Islet precursor cell (in vitro differentiated cells): ENCODE results near the gene DLX4.

ENCODE experiments used
- DNase-seq: peaks from one replicate; pipeline ENCODE4 v3.0.0-alpha.2; 2018

DLX4 gene

DNA sequence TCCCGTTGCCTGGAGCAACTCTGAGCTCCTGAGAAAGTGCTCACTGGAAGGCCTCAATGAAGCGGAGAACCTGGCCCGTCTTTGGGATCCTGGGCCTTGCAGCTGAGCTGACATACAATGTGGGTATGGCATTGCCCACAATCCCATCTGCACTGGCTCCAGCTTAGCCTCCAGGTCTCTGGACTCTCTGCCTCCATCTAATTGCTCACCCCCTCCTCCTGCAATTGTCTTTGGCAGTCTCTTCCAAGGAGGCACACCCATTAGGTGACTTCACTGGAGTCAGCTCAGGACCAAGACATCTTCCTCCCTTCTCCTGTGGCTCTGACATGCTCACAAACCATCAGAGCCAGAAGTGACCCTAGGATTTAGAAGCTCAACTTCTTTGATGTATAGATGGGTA lies 1.5 kb downstream of the DLX4 start:
- no peak for DNase-seq

DNA sequence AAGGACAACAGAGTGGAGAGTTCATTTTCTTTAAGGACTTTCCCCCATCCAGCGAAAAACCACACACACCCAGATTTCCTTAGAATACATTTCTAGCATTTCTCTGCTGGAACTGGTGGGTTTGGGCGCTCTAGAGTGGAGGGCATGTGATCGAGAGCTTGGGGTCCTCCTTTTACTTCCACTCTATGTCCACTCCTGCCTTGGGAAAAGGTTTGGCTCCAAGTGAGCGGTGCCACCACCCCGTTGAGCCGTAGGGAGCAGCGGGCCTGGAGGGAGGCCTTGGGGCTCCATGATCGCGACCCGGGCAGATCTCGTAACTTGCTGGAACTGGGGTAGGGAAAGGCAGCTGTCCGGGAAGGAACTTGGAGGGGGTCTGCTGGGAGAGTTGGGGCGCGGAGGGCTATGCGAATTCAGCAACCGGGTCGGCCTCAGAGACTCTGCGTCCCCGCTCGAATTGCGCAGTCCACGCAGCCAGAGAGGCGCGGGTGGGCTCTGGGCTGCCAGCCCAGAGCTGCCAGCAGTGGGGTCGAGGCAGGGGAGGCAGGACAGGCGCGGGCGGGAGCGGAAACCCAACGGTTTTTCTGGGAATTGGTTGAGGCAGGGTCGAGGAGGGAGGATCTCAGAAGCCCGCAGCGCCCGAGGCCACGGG lies 2.3 kb downstream of the DLX4 start:
- no peak for DNase-seq

DNA sequence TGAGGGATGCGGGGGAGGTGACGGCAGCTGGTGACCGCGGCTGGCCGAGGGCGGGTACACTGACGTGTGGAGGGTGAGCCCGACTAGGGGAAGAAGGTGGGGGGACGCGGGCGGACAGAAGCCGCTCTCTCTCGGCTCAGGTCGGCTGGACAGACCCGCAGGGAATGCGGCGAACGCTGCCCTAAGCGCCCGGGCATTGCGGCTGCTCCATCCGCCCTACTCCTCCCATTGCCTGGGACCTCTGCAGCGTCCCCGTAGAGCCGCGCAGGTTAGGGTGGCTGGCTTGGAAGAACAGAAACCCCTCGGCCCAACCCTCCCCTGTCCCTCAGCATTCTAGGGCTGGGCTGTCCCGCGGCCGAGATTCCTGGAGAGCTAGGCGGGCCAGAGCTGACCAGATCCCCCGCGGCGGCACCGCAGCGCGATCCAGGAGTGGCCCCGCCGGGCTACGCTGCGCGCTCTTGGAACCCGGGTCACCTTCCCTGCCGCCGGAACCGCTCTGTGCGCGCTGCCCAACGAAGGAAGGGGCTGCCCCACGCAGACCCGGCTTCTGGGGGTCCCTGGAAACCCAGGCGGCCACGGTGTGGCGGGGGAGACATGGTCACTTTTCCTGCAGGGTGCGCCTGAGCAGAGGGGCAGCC lies 3.0 kb downstream of the DLX4 start:
- peak; percentile 80 for DNase-seq

DNA sequence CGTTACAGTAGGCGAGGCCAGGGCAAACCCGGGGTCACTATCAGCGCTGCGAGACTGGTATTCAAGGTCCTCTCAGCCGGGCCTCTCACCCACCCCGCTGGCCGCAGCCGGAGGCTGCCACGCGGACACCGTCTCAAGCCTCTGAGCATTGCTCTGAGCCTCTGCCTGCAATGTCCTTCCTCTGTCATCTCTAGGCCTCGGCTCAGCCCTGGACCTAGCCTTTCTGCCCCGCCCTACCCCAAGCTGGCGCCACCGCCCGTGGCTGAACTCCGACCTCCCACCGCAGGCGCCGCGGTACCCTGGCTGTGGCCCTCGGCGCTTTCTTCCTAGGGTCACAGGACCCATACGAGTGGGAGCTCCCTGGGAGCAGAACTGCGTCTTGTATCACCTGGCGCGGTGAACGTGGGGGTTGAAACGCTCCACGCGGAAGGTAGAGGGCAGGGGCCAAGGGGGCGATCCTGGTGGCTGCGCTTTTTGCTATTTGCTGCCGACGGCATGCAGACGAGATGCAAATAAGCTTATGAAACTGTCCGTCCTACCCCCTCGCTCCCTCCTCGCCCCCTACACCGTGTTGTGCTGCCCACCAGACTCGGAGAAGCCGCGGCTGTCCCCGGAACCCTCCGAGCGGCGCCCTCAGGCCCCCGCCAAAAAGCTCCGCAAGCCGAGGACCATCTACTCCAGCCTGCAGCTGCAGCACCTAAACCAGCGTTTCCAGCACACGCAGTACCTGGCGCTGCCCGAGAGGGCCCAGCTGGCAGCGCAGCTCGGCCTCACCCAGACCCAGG lies 3.7 kb downstream of the DLX4 start:
- peak; percentile 82 for DNase-seq

DNA sequence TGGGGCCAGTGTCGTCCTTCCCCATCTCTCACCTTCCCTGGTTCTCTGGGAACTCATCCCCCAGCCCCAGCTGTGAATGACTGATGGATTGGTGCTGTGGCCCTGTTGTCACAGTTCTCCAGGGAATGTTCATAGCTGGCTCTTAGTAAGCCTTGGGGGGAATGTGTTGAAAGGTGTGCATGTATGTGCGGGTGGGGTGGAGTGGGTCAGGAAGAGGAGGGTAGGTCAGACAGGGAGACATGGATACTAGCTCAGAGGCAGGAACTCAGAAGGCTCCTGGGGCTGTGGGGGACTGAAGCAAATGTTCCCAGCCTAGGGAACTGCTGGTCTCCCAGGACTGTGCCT lies 4.3 kb downstream of the DLX4 start:
- no peak for DNase-seq

DNA sequence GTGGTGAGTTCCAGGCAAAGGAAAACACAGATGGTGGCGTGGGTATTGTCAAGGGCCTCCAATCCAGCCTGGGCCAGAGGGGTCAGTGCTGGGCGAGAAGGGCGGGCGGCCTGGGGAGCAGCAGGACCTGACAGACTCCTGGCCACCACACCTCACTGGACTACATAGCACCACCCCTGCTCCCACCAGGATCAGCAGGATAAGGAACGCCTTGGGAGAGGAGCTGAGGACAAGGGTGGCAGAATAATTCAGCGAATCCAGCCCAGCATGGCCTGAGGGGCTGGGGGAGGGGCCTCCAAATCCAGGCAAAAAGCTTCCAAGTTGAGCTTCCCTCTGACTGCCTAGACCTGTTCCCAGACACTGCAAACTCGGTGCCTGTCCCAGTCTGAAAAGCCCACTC lies 6.5 kb downstream of the DLX4 start:
- DNase-seq = peak; percentile 92

DNA sequence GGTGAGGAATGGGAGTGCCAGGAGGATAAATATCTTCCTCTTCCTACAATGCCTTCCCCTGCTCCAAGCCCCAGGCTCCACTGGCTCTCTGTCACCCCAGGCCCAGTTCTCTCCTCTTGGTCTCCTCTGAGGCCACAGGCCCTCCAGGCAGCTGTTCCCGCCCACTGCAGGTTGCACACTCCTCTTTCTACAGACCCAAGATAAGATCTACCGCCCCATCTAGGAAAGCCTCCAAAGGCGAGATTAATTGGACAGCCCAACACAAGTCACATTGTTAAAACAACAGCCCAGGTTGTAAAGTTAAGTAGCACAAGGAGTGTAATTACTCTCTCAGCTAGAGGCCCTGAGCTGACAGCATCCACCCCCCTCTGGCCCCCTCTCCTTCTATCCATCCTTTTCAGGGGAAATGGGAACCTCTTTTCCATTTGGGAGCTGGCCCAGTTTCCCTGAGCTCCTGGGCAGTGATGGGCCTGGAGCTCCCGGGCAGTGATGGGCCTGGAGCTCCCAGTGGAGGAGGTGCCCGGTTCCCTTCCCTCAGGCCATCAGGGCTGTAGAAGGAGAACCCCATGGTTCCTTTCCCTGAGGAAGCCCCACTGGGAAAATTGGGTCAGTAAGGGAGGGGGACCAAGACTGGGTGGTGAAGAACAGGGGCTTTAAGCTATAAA lies 7.3 kb downstream of the DLX4 start:
- DNase-seq = peak; percentile 94

DNA sequence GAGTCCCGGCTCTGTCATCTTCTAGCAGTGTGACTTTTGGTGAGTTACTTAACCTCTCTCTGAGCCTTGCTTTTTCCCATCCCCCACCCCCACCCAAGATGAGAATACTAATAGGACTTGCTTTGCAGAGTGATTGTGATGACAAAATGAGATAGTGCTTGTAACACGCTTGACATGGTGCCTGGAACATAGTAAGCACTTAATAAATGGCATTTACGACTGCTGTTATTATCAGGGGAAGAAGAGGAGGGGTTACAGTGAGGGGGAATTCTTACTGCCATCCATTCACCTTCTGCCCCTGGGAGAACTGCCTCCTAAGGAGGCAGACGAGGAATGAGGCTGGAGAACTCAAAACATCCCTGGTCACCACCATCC lies 7.8 kb downstream of the DLX4 start:
- DNase-seq = no peak

DNA sequence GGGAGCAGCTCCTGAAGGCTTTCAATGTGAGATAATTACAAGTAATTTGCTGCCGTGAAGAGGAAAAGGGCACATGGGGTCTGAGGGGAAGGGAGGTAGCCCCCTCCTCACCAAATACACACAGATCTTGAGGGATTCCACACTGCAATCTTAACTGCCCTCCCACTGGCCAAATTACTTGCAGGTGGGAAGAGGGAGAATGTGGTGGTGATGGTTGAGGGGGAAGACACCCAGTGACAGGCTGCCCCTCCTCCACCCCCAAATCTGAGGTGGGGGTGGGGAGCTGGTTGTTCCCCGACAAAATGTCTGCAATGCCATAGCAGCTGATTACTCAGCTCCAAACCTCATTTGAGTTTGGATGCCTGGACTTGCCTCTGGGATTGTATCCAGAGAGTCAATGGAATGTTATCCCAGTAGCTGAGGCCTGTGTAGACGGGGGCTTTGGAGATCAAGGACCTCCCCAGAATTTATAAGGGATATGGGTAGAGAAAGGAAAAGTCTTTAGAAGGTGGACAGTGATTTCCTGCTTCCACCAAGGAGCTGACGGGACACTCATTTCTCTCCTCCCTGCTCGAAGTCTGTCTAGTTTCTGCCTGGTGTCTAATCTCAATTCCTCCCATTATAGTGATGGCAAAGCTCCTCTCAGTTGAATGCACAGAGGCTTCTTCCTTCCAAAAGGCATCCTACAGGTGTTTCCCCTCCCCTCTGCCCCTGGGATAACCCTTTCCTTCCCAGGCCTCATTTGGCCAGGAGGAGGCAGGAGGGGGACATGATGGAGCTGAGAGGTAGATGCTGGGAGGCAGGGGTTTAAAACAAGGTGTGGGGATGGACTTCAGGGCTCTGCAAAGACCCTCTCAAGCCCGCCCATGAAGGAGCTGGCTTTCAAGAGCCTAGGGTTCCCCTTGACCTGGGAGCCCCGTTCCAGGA lies 8.7 kb downstream of the DLX4 start:
- no peak for DNase-seq

DNA sequence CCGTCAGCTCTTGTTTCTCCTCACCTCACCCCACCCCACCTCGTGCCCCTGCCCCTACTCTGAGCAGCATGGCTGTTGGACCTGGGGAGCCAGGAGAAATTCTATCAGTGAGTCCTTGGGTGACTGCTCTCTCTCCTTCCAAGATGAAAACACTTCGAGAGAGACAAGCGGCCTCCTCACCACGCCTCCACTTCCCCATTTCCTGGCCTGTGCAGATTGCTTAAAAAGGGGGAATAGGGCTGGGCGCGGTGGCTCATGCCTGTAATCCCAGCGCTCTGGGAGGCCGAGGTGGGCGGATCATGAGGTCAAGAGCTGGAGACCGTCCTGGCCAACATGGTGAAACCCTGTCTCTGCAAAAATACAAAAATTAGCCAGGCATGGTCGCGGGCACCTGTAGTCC lies 9.5 kb downstream of the DLX4 start:
- DNase-seq = no peak

DNA sequence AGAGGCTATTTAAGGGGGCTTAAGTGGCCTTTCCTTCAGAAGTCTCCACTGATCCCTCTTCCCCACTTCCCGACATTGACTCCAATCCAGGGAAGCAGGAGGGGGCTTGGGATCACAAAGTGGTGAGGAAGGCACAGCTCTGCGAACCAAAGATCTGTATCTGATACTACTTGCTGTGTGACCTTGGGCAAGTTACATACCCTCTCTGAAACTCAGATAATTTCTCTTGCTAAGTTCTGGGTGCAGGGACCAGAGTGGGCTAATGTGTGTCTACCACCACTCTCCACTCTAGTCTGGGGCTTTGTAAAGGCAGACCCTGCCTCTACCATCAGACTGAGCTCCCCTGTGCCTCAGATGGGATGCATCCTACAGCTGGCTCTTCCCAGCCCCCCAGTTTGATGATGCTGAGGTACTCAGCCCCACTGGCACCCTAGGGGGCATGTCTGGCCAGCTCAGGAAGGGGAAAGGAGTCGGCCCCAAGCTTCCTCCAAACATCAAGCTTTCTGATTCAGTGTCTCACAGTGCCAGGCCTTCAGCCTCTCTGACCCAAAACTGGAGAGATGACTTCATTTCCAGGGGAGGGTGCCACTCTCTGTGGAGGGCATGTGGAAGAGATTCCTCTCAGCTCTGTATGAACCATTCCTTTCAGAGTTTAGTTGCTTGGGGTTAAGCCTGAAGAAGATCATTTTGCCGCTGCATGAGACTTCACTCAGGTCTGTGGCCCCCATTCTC lies 10.9 kb downstream of the DLX4 start:
- no peak for DNase-seq

DNA sequence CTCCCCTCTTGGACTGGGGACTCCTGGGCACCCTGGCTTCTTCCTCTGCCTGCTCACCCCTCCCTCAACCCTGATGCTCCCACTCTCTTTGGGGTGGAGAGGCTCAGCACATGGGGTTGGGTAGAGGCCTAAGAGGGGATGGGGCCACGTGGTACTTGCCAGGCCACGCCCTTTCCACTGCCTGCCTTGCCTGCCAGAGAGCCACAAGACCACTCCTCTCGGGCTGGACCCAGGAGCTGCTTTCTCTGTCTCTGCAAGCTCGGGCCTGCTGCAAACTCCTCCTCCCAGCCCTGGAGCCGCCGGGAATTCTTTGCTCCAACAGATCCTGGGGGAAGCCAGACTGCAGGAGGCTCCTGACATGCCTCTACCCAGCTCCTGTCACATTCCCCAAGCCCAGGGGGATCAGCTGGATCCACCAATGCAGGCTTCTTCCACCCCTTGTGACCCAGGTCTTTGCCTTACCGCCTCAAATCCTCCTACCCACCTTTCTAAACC lies 11.8 kb downstream of the DLX4 start:
- DNase-seq = peak; percentile 98

DNA sequence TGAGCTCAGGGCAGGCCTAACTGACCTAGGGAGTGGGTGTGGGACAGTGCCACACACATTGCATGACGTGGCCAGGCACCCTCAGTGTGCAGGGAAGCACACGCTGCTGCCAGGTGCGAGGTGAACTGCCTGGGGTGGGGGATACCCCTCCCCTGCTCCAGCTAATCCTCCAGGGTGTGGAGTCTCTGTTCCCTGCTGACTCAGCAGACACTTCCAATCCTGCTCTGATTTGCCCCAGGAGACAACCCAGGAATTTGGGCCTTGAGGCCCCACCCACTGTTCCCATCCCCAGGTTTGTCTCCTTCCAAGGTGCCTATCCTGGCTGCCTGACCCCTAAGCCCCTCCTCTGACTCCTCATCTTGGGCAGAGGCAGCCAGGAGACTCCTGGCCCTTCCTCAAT lies 15.3 kb downstream of the DLX4 start:
- DNase-seq = peak; percentile 65

DNA sequence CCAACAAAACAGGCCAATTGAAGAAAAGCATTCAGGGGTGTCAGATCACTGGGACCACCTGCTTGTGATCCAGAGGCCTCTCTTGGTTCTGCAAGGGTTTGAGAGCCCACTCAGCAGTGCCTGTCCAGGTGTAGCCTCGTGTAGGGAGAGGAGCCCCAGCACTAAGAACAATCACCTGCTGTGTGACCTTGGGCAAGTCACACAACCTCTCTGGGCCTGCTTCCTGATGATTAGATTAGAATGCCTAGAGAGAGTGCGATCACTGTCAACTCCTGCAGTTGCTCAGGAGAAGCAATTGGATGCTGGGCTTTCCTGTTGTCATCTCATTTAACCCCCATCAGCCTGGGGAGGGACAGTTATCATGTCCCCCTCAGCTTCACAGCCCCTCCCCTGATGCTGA lies 15.8 kb downstream of the DLX4 start:
- no peak for DNase-seq

DNA sequence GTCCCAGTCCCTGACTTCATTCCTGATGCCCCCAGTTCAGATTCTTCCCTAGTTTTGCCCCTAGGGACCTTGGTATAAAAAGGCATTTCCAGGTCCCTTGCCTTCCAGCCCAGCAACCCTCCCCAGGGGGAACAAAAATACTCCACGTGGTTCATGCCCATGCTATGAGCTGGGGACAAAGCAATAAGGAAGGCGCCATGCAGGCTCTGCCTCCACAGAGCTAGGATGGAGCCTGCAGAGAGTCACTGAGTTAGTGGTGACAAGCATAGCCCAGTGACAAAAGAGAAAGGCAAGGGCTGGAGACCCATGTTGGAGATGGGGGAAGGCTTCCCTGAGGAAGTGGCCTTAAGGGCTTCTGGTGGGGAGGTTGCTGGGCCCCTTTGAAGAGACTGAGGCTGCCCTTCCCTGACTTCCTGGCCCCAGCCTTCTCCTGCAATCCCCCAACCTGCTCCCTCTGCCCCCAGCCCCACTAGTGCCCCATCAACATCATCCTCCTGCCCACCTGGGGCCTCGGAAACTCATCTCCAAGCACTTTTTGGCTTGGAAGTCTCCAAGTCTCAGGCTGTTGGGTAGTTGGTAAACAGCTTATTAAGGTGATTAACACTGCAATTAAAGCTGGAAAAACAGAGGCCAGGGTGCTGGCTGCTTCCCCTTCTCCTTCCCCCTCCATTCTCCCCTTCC lies 16.5 kb downstream of the DLX4 start:
- DNase-seq = peak; percentile 48

DNA sequence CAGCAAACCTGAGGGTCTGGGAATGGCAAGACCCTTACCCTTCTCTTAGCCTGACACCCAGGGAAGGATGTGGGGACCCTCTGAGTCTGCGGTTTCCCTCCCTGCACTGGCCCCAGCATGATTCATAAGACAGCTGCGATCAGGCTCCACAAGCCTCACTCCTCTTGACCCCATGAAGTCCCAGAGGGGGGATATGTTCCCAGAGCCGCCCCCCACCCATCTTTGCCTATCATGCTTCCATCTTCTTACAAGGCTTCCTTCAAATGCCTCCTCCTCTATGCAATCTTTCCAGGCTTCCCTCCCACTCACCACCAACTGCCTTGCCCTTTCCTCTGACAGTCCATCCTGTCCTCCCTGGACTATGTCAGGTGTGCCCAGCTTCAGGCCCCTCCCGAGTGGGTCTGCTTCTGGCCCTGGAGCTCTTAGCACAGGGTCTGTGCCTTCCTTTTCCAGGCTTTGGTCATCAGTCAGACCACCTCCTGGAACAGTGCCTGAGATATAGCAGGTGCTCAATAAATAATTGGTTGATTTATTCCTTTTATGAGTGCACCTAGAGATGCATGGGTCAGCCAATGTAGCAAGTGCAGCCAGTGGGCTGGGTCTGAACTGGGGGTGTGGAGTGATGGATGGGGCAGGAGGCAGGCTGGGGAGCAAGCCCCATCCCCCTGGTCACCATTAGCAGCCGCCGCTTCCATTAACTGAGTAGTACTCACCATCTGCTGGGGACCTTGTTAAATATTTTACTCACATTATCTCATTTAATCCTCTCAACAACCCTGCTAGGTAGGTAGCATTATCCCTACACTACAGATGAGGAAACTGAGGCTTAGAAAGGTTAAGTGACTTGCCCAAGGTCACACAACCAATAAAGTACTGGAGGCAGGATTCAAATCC lies 17.7 kb downstream of the DLX4 start:
- DNase-seq = peak; percentile 56

DNA sequence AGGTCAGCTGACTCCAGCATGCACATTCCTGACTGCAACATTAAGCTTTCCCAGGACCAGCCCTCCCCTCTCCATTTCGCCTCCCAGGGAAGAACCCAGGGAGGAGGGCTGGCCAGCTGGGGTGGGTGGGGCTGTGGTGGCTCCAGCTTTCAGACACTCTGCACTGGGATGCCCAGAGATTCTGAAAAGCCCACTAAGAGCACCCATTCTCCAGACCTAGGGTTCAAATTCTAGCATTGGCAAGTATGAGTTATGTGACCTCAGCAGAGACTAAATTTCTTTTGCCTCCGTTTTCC lies 18.2 kb downstream of the DLX4 start:
- DNase-seq = peak; percentile 62

DNA sequence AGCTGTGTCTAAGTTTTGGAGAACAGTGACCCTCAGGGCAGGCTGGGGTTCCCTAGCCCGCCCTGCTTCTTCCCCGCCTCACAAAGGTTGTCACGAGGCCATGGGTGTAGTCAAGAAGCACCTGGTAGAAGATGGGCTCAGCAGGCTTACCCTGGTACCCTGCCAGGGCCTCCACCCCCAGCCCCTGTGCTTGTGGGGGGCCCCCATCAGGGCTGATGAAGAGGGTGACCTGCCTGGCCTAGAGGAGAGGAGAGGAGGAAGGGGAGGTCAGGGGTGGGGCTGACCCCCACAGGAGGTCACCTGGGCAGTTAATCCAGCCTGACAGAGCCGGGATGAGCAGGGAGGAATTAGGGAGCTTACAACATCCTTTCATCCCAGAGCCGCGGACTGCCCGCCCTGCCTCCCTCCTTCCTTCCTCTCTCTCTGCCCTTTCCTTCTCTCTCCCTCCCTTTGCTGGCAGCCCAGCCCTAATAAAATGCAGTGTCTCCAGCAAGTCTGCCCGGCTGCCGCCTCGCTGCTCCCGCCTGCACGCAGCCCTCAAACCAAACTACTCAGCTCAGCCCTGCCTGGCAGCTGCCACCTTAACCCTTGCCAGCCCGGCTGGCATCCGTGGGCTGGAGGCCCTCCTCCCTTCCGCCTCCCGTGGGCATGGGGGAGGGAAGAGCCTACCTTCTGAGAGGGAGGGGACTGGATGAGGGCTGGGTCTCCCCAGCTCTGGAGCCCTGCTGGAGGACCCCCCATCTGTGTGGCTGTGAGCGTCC lies 18.9 kb downstream of the DLX4 start:
- peak; percentile 83 for DNase-seq

DNA sequence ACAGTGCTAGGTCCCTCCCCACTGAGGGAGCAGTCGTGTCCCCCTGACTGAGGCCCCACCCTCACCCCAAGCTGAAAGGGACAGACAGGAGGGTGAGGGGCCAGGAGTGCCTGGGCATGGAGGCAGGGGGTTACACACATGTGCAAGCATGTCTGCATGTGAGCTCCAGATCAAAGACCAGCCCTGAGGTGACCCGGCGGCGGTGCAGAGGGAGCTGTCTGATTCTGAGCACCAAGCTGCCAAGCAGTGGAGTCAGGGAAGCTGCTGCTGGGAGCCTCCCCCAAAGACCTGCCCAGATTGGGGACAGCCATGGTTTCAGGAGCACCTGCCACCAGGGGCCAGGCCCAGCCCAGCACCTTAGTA lies 20.5 kb downstream of the DLX4 start:
- peak; percentile 53 for DNase-seq

DNA sequence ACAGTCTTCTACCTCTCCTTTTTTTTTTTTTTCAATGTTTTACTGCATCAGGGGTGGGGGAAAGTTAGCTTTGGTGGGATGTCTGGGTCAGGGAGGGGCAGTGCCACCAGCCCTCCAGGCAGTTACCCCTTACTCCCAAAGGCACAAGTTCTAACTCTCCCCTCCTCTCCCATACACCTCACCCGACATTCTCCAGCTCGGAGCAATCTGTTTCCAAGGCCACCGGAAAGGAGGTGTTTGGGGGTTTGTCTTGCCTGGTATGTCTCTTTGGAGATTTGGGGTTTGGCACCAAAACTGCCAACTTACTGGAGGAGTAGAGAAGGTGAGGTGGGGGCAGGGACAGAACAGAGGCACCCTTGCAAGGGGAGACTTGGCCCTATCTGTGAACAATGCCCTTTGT lies 21.3 kb downstream of the DLX4 start:
- DNase-seq = no peak
